ENCODE data around the gene CMBL. TPM values are rescaled to one million over a fixed set of nuclear protein-coding genes. Genes with fewer than 3 reads are reported as not detected.

CMBL gene
- total RNA-seq, 1 experiment from 2014 or later = 12.9 TPM

DNA sequence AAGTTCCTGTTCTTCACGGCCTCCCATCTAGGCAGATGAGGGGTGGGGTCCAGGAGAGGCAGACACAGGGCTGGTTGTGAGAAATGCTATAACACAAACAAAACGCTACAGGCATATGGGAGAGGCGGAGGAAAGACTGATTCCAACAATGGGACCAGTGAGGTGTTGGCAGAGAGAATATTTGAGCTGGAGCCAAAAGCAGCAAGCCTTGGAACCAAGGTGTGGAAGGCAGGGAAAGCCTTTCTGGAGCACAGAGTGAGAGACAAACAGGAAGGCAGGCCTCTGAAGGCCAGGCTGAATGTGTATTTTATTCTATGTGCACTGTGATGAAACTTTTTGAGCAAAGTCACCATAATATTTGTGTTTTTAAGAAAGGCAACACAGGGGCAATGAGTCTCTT, 60.9 kb downstream of the CMBL start:
- Mint-ChIP-seq H3K27me3 (ENCODE audit: unreplicated experiment) (no peaks in the 10 kb centered on the region), H3K4me3 (ENCODE audit: low read depth, unreplicated experiment) (no peak overlapping the region), H3K4me1 (ENCODE audit: low read depth, unreplicated experiment) (peaks cover 21% of the 10 kb centered on the region), H3K27ac (ENCODE audit: unreplicated experiment) (no peak overlapping the region), H3K9me3 (ENCODE audit: low read depth, unreplicated experiment) (no peaks in the 10 kb centered on the region), H3K36me3 (ENCODE audit: insufficient read depth, unreplicated experiment) (peaks cover 38% of the 10 kb centered on the region)
- intact Hi-C loops (cut with micrococcal nuclease; ENCODE audit: unreplicated experiment) = no loop called here
- no peak for DNase-seq
- BruUV-seq (replicated peaks) = no TSS peak
- CTCF ChIA-PET = interaction anchor here (0.6 kb wide), 1 partner anchor 48 kb away, joined by 3 read pairs; no protein-coding TSS in a partner anchor
- TF ChIP-seq, protein P1, sequence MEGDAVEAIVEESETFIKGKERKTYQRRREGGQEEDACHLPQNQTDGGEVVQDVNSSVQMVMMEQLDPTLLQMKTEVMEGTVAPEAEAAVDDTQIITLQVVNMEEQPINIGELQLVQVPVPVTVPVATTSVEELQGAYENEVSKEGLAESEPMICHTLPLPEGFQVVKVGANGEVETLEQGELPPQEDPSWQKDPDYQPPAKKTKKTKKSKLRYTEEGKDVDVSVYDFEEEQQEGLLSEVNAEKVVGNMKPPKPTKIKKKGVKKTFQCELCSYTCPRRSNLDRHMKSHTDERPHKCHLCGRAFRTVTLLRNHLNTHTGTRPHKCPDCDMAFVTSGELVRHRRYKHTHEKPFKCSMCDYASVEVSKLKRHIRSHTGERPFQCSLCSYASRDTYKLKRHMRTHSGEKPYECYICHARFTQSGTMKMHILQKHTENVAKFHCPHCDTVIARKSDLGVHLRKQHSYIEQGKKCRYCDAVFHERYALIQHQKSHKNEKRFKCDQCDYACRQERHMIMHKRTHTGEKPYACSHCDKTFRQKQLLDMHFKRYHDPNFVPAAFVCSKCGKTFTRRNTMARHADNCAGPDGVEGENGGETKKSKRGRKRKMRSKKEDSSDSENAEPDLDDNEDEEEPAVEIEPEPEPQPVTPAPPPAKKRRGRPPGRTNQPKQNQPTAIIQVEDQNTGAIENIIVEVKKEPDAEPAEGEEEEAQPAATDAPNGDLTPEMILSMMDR (IDR thresholded peaks at IDR 0.05; ENCODE audit: unreplicated experiment) = no peak

DNA sequence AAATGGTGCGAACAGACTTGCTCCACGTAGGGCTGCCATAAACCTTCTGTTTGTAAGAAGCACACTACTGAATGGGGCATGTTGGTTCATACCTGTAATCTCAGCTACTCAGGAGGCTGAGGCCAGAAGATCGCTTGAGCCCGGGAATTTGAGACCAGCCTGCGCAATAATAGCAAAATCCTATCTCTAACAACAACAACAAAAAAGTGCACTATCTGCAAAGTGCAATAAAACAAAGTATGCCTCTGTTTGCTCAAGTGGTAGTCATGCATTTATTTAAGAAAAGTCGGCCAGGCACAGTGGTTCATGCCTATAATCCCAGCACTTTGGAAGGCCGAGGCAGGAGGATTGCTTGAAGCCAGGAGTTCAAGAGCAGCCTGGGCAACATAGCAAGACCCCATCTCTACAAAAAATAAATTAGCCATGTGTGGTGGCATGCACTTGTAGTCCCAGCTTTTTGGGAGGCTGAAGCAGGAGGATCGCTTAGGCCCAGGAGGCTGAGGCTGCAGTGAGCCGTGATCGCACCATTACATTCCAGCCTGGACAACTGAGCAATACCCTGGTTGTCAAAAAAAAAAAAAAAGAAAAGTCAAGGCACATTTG, 63.3 kb downstream of the CMBL start:
- no TSS peak for BruUV-seq (replicated peaks)
- peaks cover 19% of the 10 kb centered on the region for H3K4me1 Mint-ChIP-seq (ENCODE audit: low read depth, unreplicated experiment)
- intact Hi-C loops (cut with micrococcal nuclease; ENCODE audit: unreplicated experiment) = no loop called here
- no peaks in the 10 kb centered on the region for H3K9me3 Mint-ChIP-seq (ENCODE audit: low read depth, unreplicated experiment)
- DNase-seq = no peak
- peaks cover 14% of the 10 kb centered on the region for H3K36me3 Mint-ChIP-seq (ENCODE audit: insufficient read depth, unreplicated experiment)
- no peaks in the 10 kb centered on the region for H3K27me3 Mint-ChIP-seq (ENCODE audit: unreplicated experiment)
- H3K4me3 Mint-ChIP-seq (ENCODE audit: low read depth, unreplicated experiment) = no peak overlapping the region
- CTCF ChIA-PET = no interaction called here
- no peak overlapping the region for H3K27ac Mint-ChIP-seq (ENCODE audit: unreplicated experiment)
- TF ChIP-seq, protein P1 (IDR thresholded peaks at IDR 0.05; ENCODE audit: unreplicated experiment) = no peak

DNA sequence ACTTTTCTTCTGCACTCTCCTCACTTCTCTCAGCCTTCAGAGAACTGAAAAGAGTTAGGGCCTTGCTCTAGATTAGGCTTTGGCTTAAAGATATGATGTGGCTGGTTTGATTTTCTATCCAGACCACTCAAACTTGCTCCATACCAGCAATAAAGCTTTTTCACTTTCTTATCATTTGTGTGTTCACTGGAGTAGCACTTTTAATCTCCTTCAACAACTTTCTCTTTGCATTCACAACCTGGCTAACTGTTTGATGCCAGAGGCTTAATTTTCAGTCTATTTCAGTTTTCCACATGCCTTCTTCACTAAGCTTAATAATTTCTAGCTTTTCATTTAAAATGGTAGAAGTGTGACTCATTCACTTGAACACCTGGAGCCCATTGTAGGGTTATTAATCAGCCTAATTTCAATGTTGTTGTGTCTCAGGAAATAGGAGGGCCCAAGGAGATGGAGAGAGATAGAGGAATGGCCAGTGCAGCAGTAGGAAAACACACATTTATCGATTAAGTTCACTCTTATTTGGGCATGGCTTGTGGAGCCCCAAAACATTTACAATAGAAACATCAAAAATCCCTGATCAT, 64.0 kb downstream of the CMBL start:
- no peak overlapping the region for H3K27ac Mint-ChIP-seq (ENCODE audit: unreplicated experiment)
- H3K4me1 Mint-ChIP-seq (ENCODE audit: low read depth, unreplicated experiment) = peaks cover 17% of the 10 kb centered on the region
- no TSS peak for BruUV-seq (replicated peaks)
- no peak overlapping the region for H3K4me3 Mint-ChIP-seq (ENCODE audit: low read depth, unreplicated experiment)
- DNase-seq = no peak
- CTCF ChIA-PET = interaction anchor here (0.7 kb wide), 2 partner anchors 18 to 67 kb away, joined by 4 to 5 read pairs; no protein-coding TSS in a partner anchor
- H3K27me3 Mint-ChIP-seq (ENCODE audit: unreplicated experiment) = no peaks in the 10 kb centered on the region
- TF ChIP-seq, protein P1 (IDR thresholded peaks at IDR 0.05; ENCODE audit: unreplicated experiment) = no peak
- peaks cover 7% of the 10 kb centered on the region for H3K36me3 Mint-ChIP-seq (ENCODE audit: insufficient read depth, unreplicated experiment)
- intact Hi-C loops (cut with micrococcal nuclease; ENCODE audit: unreplicated experiment) = no loop called here
- H3K9me3 Mint-ChIP-seq (ENCODE audit: low read depth, unreplicated experiment) = no peaks in the 10 kb centered on the region

DNA sequence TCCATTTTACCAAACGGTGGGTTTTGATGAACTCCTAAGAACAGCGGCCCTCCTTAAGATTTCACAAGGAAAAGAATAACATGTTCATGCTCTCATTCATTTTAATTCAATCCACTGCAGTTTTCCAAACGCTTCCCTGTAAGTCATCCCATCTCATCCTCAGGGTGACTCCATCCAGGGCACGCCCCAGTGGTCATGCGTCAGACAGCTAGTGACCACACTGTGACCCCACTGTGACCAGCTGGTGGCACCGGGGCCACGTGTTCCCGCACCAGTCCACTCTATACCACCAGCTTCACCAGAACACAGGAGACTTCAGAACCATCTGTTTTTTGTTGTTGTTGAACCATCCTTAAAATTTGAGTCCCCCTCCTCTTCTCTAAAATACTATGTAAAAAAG, 72.4 kb downstream of the CMBL start:
- CTCF ChIA-PET = no interaction called here
- TF ChIP-seq, protein P1 (IDR thresholded peaks at IDR 0.05; ENCODE audit: unreplicated experiment) = no peak
- Mint-ChIP-seq H3K27me3 (ENCODE audit: unreplicated experiment) (no peaks in the 10 kb centered on the region), H3K36me3 (ENCODE audit: insufficient read depth, unreplicated experiment) (no peaks in the 10 kb centered on the region), H3K4me3 (ENCODE audit: low read depth, unreplicated experiment) (no peak overlapping the region), H3K4me1 (ENCODE audit: low read depth, unreplicated experiment) (no peaks in the 10 kb centered on the region), H3K27ac (ENCODE audit: unreplicated experiment) (no peak overlapping the region), H3K9me3 (ENCODE audit: low read depth, unreplicated experiment) (no peaks in the 10 kb centered on the region)
- no peak for DNase-seq
- no TSS peak for BruUV-seq (replicated peaks)
- intact Hi-C loops (cut with micrococcal nuclease; ENCODE audit: unreplicated experiment) = no loop called here
